SK-N-SH treated with all-trans-retinoic acid at 6 μM for 48 hours (cell line): ENCODE results near the gene KIF13A.

Experiments used
- ARNTL ChIP-seq: fragments of 450-650 bp; formaldehyde crosslinking; IDR thresholded peaks from 2 replicates; pipeline ENCODE4 v1.5.0; 2020; ENCODE audit warnings: low read depth, mild to moderate bottlenecking, moderate library complexity, borderline replicate concordance
- ISL1 ChIP-seq: fragments of 250-450 bp; sonication (Bioruptor Pico); IDR thresholded peaks from 2 replicates; pipeline ENCODE4 v2.1.2; 2022; ENCODE audit warnings: mild to moderate bottlenecking, moderate library complexity
- RARB ChIP-seq: fragments of 250-450 bp; sonication (Bioruptor Pico); IDR thresholded peaks from 2 replicates; pipeline ENCODE4 v1.8.0; 2021; ENCODE audit warnings: mild to moderate bottlenecking, moderate library complexity
- ZFP3 ChIP-seq: fragments of 250-450 bp; sonication (Bioruptor Pico); IDR thresholded peaks from 2 replicates; pipeline ENCODE4 v1.5.0; 2020; ENCODE audit warnings: mild to moderate bottlenecking, moderate library complexity

- TF ChIP-seq ZFP3 (CRISPR knock-in tag) (no peak), ISL1 (CRISPR knock-in tag) (no peak), RARB (CRISPR knock-in tag) (no peak), ARNTL (CRISPR knock-in tag) (no peak)
Measured at GRCh38 chr6:17984812-17985670, 2.4 kb downstream of the KIF13A start.
